Esophagus squamous epithelium (tissue), 4 donors: ENCODE data around the gene LEKR1.

Experiments used
- POLR2A ChIP-seq, 4 donors: fragments of 450-650 bp; IDR thresholded peaks; one replicate each; pipeline ENCODE4 v1.6.1; 2017; ENCODE audit warnings: antibody characterized with exemption in 4 of 4, mild to moderate bottlenecking in 4 of 4, moderate library complexity in 3 of 4
- TF ChIP-seq, protein P1 (sequence below), 6 experiments: fragments of 450-650 bp in 4 of 6; fragments of 200-600 bp in 2 of 6; sonication (generic) in 2 of 6; IDR thresholded peaks; one replicate each; pipeline ENCODE4 v1.5.1; 2016 to 2019; ENCODE audit warnings: antibody characterized with exemption in 6 of 6, mild to moderate bottlenecking in 4 of 6, moderate library complexity in 4 of 6

DNA sequence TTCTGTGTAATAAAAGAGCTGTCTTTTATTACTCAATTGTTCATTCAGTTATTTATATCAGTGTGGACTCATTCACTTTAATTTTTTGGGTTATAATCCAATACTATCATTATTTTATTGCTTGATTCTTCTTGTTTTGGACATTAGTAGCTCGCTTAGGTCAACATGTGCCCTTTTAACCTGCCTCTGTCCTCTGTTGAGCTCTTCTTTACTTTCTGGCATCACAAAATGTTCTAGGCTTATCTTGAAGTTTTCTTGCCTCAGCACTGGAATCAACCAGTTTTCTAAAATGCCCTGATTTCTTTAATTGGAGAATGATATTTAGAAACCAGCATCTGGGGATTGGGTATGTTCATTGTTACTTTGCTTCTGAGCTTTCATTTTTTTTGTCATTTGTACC lies 82.2 kb downstream of the LEKR1 start:
- TF ChIP-seq, protein P1, sequence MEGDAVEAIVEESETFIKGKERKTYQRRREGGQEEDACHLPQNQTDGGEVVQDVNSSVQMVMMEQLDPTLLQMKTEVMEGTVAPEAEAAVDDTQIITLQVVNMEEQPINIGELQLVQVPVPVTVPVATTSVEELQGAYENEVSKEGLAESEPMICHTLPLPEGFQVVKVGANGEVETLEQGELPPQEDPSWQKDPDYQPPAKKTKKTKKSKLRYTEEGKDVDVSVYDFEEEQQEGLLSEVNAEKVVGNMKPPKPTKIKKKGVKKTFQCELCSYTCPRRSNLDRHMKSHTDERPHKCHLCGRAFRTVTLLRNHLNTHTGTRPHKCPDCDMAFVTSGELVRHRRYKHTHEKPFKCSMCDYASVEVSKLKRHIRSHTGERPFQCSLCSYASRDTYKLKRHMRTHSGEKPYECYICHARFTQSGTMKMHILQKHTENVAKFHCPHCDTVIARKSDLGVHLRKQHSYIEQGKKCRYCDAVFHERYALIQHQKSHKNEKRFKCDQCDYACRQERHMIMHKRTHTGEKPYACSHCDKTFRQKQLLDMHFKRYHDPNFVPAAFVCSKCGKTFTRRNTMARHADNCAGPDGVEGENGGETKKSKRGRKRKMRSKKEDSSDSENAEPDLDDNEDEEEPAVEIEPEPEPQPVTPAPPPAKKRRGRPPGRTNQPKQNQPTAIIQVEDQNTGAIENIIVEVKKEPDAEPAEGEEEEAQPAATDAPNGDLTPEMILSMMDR (IDR thresholded peaks at IDR 0.05): no peak
- no peak for TF ChIP-seq POLR2A (IDR thresholded peaks at IDR 0.05)
